WERI-Rb-1 (cell line): ENCODE measurements around the gene PCP2.
A peak's percentile ranks its signal among the peaks of the same experiment; 100 is the strongest.

Experiments used
- DNase-seq: peaks from one replicate; pipeline ENCODE4 v3.0.0-alpha.2; 2020
- H3K27ac ChIP-seq: fragments of 250-450 bp; sonication (Bioruptor Pico); 2 replicates; pipeline ENCODE4 v1.5.1; 2020; ENCODE audit warnings: mild to moderate bottlenecking, moderate library complexity
- H3K27me3 ChIP-seq: fragments of 250-450 bp; sonication (Bioruptor Pico); 2 replicates; pipeline ENCODE4 v1.5.1; 2021; ENCODE audit warnings: mild to moderate bottlenecking, low read depth, moderate library complexity; ENCODE audit not compliant: insufficient read depth, severe bottlenecking
- H3K36me3 ChIP-seq: fragments of 250-450 bp; sonication (Bioruptor Pico); 2 replicates; pipeline ENCODE4 v1.5.1; 2020; ENCODE audit warnings: mild to moderate bottlenecking, moderate library complexity
- H3K4me3 ChIP-seq: 2 replicates; pipeline ENCODE4 v1.5.1; 2011; ENCODE audit warnings: low read depth, mild to moderate bottlenecking, control low read depth, low read length
- H3K9me3 ChIP-seq: fragments of 250-450 bp; sonication (Bioruptor Pico); 2 replicates; pipeline ENCODE4 v1.5.1; 2021; ENCODE audit warnings: mild to moderate bottlenecking, moderate library complexity; ENCODE audit not compliant: severe bottlenecking
- CTCF ChIP-seq: IDR thresholded peaks from 2 replicates; pipeline ENCODE4 v1.5.1; 2011; ENCODE audit warnings: low read depth, mild to moderate bottlenecking, control low read depth, inconsistent platforms, low read length

Gene PCP2

GRCh38 chr19:7637374-7638256 lies 4.1 kb upstream of the PCP2 start:
- H3K27ac ChIP-seq: peak overlapping the region; percentile 42
- no peaks in the 10 kb centered on the region for H3K27me3 ChIP-seq
- no peak for DNase-seq

GRCh38 chr19:7636691-7637373 lies 3.3 kb upstream of the PCP2 start, which contains the start of gene STXBP2:
TSS of gene STXBP2 (plus strand) at chr19:7637110. CDS start at chr19:7637150, 40 bp downstream.
- Histone ChIP-seq H3K27ac (peak within 1 kb of the TSS; percentile 42), H3K36me3 (peaks cover 7% of the 10 kb centered on the region), H3K27me3 (no peaks in the 10 kb centered on the region), H3K9me3 (no peaks in the 10 kb centered on the region), H3K4me3 (no peak within 1 kb of the TSS)
- TF ChIP-seq CTCF: no peak
- DNase-seq: no peak

More at GRCh38 chr19:7637374-7638256, 4.1 kb upstream of the PCP2 start:
- Histone ChIP-seq H3K9me3 (no peaks in the 10 kb centered on the region), H3K4me3 (no peak overlapping the region), H3K36me3 (peaks cover 2% of the 10 kb centered on the region)
- no peak for TF ChIP-seq CTCF

- Histone ChIP-seq H3K9me3 (no peaks in the 10 kb centered on the region), H3K4me3 (no peak overlapping the region), H3K36me3 (peaks cover 12% of the 10 kb centered on the region), H3K27ac (no peak overlapping the region), H3K27me3 (no peaks in the 10 kb centered on the region)
- DNase-seq: no peak
- no peak for TF ChIP-seq CTCF
These were observed 2.8 kb upstream of the PCP2 start for GRCh38 chr19:7636317-7636690.

- TF ChIP-seq CTCF: no peak
- DNase-seq: no peak
- Histone ChIP-seq H3K27ac (no peak overlapping the region), H3K4me3 (no peak overlapping the region), H3K27me3 (no peaks in the 10 kb centered on the region), H3K36me3 (peaks cover 12% of the 10 kb centered on the region), H3K9me3 (no peaks in the 10 kb centered on the region)
These were observed 2.2 kb upstream of the PCP2 start for GRCh38 chr19:7635670-7636069.

- no peak overlapping the region for H3K4me3 ChIP-seq
- no peak overlapping the region for H3K27ac ChIP-seq
- no peak for DNase-seq
- H3K27me3 ChIP-seq: no peaks in the 10 kb centered on the region
- H3K9me3 ChIP-seq: no peaks in the 10 kb centered on the region
- peaks cover 16% of the 10 kb centered on the region for H3K36me3 ChIP-seq
- no peak for TF ChIP-seq CTCF
These were observed 947 bp downstream of the PCP2 start for GRCh38 chr19:7632340-7633203.
